Cerebellar cortex (tissue), 1 donor: Measurements from ENCODE around the gene FAM163B.
A peak's percentile ranks its signal among the peaks of the same experiment; 100 is the strongest.

Source experiments
- DNase-seq: peaks from one replicate; pipeline ENCODE4 v3.0.0-alpha.2; 2015; ENCODE audit warnings: low spot score

The FAM163B gene

DNA sequence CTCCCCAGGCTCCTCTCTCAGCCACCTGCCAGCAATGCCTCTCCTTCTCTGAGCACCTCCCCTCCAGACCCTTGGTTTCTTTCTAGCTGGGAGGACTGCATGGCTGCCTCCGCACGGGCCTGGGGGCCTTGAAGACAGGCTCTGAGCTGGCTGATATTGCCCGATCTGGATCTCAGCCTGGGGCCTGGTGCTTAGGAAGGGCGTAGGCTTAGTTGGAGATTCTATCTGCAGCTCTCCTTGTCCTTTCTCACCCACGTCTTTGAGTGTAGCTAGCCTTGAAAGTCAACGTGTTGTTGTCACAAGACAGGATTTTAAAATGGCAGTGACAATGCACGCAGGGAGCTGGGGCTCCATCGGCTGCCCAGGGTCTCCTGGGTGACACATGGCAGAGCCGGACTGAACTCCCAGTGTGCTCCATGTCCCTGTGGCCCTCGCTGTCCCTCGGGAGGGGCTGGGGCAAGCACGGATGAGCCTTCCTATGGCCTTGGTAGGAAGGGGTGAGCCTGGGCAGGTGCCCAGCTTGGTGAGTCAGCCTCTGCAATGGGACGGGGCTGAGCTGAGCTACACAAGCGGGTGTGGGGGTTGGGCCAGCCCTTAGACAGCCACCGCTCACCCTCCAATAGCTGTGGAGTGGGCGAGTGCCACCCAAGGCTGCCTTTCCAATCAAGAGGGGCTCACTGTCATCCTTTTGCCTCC is 65.3 kb downstream of the FAM163B start:
- DNase-seq = no peak

DNA sequence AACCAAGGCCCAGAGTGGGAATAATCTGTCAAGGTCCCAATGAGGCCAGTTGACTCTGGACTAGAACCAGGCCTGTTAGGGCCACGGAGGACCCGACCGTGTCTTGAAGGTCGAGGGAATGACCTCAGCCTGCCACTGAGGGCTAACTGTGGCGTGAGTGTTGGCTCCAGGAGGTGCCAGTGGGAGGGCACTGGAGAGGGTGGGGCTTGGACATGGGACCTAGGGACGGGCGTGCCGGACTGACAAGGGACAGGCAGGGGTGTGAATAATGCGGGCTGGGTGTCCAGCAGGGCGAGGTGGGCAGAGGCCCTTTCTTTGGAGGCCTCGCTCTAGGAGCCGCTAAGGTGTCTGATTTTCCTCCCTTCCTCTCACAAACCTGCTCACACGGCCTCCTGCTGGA is 67.2 kb downstream of the FAM163B start:
- DNase-seq = no peak

DNA sequence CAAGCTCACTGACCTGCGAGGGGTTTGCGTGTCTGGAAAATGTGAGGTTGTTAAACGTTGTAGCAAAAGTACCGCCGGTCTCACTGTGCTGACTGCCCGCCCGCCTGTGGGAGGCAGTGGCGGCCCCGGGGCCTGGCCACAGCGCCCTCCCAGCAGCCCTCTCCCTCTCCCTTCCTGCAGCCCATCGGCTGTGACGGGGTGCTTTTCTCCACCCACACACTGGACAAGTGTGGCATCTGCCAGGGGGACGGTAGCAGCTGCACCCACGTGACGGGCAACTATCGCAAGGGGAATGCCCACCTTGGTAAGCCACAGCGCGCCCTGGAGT is 68.5 kb downstream of the FAM163B start:
- no peak for DNase-seq

DNA sequence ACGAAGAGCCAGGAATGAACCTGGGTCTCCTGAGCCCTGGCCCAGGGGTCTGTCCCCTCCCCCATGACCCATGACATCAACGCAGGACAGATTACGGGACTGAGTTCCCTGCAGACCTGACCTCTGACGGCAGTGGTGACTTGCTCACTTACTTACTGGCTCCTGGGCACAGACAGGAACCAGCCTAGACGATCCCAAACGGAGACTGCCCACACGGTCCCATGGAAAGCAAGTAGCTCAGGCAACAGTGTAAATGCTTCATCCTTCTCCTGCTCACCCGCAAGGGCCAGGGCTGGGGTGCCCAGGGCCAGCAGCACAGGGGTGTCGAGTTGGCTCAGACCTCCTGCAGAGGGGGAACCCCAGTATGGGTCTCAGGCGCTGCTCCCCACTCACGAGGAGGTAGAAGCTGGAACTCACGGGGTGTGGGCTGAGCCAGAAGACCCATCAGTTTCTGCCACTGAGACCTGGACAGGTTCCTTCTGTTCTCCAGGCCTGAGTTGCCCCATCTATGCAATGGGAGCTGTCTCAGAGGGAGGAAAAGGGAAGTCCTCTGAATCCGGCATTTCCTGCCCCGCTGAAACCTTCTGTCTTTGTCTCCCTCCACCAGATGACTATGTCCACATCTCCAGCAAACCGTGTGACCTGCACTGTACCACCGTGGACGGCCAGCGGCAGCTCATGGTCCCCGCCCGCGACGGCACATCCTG is 69.0 kb downstream of the FAM163B start:
- no peak for DNase-seq

DNA sequence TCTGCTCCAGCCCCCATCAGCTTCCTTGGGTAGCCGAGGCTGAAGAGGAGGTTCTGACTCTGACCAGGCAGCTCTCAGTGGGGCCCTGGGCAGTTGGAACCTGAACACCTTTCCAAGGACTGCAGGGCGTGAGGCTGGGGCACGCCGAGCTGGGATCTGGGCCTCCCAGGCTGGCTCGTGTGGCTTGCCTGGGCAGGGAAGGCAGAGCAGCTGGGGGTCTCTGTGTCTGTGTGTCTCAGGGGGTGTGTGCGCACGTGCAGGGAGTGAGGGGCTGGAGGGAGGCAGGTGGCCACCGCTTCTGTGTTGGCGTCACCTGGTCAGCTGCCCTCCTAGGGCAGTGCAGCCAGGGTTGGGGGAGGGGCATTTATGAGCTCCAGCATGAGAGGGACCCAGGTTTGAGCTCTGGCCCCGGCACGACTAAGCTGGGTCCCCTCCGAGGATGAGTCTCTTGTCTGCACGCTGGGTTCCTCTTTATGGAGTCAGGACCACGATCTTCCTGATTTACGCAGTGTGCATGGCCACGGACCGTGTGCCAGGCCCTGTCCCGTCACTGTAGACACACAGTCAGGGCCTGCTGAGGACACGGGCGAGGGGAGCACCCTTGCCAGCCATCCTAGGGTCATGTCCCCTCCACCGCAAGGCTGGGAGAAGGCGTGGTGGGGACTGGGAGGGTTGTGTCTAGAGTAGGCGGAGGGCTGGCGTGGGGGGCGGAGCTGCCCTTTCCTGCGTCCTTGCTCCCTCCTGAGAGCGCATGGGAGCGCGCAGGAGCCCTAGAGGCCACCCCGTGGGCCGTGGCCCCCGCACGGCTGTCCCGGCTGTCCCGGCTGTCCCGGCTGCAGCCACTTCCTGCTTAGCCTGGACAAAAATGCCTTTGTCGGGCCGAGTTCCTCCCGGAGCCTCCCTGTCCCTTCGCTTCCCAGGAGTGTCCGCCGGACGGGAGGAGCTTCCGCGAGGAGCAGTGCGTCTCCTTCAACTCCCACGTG is 70.0 kb downstream of the FAM163B start:
- no peak for DNase-seq

DNA sequence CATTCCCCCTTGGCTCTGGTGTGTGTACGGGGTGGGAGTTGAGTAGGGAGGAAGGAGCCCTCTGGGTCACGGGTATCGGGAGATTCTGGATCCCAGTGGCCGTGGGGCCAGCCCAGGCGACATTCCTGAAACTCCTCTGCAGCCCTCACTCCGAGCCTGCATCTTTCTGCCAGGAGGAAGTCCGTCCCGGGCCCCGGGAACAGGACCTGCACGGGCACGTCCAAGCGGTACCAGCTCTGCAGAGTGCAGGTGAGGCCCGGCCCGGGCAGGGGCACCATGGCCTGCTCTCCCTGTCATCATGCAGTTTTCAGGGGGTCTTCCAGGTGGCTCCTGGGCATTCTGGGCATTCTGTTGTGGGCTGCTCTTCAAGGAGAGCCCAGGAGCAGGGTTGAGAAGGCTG is 71.0 kb downstream of the FAM163B start:
- no peak for DNase-seq

DNA sequence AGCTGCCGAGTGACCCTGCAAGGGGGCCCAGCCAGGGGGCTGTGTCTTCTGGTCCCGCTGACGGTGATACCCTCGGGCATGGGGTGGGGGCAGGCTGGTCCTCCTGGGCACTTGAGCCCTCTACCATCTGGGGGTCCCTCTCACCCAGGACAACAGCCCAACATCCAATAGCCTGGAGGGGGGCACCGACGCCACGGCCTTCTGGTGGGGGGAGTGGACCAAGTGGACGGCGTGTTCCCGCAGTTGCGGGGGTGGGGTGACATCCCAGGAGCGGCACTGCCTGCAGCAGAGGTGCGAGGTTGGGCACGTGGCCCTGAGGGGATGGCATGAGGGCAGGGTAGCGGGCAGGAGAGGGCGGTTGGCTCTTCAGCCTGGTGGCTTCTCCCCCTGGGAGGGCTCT is 71.9 kb downstream of the FAM163B start:
- no peak for DNase-seq

DNA sequence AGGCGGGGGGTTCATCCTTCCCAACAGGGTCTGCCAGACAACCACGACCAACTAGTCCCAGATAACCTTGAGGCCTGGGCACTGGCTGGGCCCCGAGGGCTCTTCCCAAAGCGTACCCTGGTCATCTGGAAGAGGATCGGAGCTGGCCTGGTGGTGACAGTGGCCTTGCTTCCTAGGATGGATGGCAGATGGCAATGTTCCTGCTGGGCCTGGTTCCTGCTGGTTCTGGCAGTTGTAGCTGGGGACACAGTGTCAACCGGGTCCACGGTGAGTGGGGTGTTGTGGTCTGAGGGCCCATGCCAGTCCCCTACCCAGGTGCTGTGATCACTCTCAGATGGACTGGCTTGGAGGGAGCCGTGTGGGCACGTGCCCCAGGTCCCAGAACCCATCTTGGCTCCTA is 72.7 kb downstream of the FAM163B start:
- peak; percentile 77 for DNase-seq

DNA sequence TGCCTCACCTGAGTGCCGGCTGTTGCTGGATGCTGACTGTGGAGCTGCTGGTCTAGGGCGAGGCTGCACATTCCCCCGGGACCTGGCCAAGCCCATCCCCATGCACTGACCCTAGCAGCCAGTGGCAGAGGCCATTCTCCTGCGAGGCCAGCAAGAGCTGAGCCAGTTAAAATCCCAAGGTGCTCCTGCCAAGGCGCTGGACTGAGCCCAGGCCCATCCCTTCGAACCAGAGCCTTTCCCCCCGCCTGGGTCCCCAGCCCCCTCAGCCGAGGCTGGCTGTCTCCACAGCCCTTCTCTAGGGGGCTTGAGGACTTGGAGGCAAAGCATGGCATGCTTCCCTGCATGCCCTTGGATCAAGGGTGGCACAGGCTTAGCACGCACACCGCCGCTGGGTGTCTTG is 73.1 kb downstream of the FAM163B start:
- DNase-seq = no peak

DNA sequence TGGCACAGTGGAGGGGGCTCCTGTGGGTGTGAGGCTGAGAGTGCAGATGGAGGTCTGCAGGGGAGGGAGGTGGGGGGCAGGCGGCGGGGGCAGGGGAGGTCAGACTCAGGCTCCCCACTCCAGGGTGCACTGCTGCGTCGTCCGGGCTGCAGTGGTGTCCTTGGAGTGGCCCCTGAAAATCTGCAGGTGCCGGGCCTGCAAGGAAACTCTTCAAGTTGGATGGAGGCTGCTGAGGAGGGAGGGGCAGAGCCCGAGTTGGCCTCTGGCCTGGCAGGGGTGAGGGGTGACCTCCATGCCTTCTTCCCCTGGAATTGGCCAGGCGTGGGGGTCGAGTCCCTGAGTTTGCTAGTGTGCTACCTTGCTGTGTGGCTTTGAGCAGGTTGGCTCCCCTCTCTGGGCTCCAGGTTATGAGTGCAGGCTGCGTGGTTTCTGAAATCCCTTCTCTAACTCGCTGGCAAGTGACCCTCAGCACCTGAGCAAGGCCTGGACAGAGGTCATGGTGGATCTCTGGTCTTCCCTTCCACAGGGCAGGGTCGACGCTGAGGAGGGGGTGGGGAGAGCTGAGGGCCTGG is 73.8 kb downstream of the FAM163B start:
- no peak for DNase-seq

DNA sequence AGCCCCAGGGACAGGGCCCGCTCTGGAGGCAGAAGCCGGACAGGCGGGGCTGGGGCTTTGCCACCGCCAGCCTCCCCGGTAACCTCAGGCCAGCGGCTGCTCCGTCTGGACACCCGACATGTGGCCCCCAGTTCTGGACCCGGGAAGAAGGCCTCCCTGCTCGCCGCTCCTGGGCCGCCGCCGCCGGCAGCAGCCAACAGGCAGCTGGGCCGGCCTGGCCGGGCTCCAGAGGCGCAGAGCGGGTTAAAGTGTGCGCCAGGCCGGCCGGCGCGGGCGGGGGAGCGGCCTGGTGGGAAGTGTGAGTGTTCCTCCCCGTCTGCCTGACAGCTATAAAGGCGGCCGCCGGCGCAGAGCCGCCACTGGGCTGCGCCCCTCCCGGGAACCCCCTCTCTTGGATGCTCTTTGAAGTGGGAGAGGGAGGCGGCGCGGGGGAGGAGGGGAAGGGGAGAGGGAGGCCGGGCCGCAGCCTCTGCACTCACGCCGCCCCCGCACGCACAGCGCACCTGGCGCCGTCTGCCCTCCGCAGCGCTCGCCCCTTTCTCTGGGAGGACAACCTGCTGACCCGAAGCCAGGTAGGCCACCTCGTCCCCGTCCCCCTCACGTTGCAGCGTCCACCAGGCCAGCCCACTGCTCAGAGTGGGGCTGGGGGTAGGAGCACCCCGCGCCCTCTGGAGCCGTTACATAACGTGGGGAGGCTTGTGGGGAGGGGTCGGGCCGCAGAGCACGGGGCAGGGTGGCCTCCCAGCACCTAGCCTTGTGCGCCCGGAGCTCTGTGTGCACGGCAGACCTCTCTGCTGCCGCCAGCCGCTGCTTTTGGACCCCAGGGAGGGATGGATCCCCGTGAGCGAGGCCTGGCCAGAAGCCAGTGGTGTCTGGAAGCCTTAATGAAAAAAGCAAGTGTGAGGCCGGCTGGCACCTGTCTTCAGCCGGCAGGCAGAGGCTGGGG is 74.6 kb downstream of the FAM163B start, which contains the start of gene ADAMTSL2:
Gene ADAMTSL2 (plus strand): TSS at position 359 of the 946 bp plus-strand sequence. CDS start 2,009 bp downstream, outside the sequence.
- peak; percentile 60 for DNase-seq

DNA sequence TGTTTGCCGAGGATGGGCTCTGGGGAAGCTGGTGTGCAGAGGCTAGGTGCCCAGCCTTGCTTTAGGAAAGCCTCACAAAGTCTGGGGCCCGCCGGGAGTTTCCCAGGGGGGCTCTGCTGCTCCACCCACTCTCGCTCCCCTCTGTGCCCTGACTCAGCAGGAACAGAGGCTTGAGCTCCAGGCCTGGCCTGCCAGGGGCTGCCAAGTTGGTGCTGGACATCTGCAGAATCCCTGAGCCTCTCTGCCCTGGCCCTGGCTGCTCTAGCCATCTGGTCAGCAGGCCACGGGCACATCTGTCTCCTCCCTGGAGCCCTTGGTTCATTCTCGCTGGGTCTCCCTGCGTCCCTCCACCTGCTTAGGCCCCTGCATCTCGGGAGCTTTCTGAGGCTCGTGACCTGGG is 75.3 kb downstream of the FAM163B start:
- DNase-seq = no peak

DNA sequence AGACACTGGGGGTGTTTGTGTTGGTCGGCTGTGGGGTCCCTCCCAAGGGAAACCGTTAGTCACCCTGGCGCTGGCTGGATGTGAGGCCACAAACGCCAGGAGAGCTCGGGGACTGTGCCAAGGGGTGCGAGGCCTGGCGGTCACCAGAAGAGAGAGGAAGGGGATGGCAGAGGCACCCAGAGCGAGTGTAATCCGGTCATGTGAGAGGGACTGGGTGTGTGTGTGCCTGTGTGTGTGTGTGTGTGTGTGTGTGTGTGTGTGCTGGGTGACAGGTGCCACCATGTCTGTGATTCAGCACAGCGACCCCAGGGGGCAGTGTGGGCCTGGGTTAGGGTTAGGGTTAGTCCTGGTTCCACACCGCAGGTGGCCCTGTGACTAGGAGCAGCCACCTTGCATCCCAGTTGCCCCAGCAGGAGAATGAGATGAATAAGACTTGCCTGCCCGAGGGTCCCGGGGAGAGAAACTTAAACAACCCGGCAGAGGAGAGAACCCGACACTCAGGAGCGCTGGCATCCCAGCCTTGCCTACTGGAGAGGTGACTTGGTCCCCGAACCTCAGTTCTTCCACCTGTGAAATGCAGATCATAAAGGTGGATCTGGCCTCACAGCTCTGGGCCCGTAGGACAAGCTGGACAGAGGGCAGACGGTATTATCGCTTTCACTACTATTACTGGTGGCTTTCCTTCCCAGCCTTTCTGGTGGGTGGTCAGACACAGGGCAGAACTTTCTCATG is 76.1 kb downstream of the FAM163B start:
- peak; percentile 50 for DNase-seq

DNA sequence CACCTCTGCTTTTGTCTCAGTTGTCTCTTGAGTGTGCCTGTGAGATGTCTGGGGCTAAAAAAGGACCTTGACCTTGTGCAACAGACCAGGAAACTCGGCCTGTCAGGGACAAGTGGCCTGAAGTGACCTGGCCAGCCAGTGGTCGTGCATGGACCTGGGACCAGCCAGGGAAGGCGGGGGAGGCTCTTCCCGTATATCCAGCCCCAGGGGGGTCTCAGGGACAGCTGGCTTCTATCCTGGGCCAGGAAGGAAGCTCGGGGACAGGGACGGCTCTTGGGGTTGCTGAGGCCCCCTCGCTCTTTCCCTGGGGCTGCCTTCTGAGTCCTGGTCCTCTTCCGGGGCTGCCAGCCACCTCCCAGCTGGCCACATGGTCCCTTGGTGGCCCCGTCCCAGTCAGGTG is 77.9 kb downstream of the FAM163B start:
- no peak for DNase-seq

DNA sequence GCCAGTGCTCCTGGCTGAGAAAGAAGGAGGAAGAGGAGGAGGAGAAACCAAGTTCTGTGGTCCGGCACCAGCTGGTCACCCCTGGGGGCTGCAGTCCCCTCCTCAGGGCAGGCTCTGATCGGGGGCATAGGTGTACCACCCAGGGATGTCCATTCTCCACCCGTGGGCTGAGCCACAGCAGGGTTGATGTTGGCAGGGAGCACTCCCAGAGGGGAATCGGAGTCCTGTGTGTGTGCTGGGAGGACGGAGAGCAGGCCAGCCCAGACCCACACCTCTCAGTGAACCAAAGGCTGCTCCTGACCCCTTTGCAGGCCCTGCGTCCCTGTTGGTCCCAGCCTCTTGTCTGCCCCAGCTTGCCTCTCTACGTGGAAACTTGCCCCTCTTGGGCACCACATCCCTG is 79.3 kb downstream of the FAM163B start:
- DNase-seq = no peak

DNA sequence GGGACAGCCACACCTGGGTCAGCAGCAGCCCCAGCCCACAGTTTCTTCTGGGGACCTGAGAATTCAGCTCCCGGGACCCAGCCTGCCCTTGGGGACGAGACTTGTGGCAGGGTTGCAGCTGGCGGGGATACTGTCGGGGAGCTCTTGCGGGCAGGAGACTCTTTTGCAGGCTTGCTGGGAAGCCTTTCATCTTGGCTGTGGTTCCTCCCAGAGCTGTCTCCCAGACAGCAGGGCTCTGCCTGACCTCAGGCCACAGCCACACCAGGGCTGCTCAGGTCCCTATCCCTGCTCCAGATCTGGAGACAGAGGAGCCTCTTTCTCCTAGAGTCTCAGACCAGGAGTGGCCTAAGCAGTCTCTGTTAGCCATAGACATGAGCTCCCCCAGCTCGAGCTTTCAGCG is 79.7 kb downstream of the FAM163B start:
- DNase-seq = no peak

DNA sequence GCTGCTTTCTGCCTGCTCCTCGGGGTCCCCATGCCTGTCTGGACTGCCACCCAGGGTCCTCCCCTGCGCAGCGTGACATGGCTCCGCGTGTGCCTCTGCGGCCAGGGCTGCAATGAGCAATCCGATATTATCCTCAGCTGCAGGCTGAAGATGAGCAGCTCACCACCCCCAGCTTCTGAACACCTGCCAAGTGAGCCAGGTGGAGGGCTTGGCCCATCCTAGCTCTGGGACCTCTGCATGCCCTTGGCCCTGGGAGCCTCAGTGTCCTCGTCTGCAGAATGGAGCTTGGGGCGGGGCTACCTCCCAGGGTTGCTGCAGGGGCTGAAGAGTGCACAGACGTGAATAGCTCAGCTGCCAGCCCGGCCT is 80.3 kb downstream of the FAM163B start:
- no peak for DNase-seq

DNA sequence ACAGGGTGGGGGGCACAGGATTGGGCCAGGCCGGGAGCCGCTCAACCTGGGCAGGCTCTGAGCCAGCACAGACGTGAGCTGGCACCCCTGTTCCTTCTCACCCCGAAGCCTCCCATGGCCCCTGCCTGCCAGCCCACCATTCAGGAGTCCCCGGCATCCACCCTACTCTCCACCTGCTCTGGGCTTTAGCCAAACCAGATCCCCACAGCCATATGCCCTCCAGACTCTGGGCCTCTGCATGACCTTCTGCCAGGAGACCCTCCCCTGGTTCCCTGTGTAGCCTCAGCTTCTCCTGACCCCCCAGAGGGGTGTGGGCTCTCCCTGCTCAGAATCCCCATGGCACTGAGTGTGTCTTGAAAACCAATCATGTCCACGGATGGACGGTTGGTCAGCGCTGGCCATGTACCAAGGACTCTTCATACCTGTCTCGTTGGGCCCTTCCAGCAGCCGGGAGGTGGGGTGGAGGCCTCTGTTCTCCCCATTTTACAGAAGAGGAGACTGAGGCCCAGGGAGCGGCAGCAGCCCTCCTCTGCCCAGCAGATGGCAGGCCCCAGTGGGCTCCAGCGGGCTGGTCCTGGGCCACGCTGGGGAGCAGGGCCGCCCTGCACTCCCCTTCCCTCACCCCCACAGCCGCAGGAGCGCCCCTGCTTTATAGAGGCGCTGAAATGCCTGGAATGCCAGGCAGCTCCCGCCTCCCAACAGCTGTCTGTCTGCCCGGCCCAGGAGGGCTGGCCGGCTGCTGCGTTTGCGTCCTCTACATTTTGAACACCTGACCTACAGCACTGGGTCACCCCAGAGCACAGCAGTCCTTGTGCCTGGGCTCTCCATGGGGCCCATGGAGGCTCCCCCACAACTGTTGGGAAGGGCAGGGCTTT is 81.0 kb downstream of the FAM163B start:
- DNase-seq = no peak

DNA sequence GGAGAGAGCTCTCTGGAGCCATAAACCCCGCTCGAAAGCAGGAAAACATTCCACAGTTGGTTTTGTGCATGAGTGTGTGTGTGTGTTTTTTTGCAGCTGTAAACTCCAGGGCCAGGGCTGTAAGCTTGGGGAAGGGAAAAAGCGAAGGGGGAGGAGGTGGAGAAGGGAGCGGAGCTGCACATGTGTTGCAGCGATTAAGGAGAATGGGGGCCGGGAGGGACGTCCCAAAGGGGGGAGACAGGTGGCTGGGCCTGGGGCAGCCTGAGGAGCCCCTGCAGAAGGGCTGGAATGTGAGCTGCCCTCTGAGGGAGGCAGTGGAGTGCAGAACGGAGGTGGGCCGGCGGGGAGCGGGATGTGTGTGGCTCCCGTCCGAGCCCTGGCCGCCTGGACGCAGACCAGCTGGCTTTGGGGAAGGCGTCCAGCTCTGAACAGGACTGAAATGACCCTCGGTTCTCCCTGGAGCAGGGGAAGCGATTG is 81.7 kb downstream of the FAM163B start:
- peak; percentile 37 for DNase-seq
